NCI-H2107 treated with DMSO at 0.1 percent for 48 hours (cell line): ENCODE results near the gene UBE2N.
"Not testable (repeated sequence)": the region's sequence is repeated elsewhere in the genome, so short reads cannot be mapped to it uniquely, and the experiment has no call there.

Source experiments
- DNase-seq: peaks from one replicate; lab custom pipeline; 2025; ENCODE audit not compliant: unreplicated experiment; lab: John Stamatoyannopoulos, UW

Gene UBE2N

GRCh38 chr12:93447555-93448290 is 6.0 kb upstream of the UBE2N start:
- no peak for DNase-seq

GRCh38 chr12:93443576-93443975 is 1.8 kb upstream of the UBE2N start:
- no peak for DNase-seq

GRCh38 chr12:93442411-93443340 is 929 bp upstream of the UBE2N start:
- DNase-seq, result no peak

GRCh38 chr12:93441081-93441616 is 598 bp downstream of the UBE2N start:
- DNase-seq, result no peak

GRCh38 chr12:93440043-93440835 is 1.5 kb downstream of the UBE2N start:
- no peak for DNase-seq

- no peak for DNase-seq
These were observed 3.3 kb downstream of the UBE2N start for GRCh38 chr12:93438266-93439050.

- no peak for DNase-seq
These were observed 7.4 kb downstream of the UBE2N start for GRCh38 chr12:93434256-93434865.

GRCh38 chr12:93432031-93432430 is 9.7 kb downstream of the UBE2N start:
- not testable (repeated sequence) for DNase-seq

- no peak for DNase-seq
These were observed 11.5 kb downstream of the UBE2N start for GRCh38 chr12:93430280-93430679.

- no peak for DNase-seq
These were observed 11.9 kb downstream of the UBE2N start for GRCh38 chr12:93429852-93430251.

- no peak for DNase-seq
These were observed 12.3 kb downstream of the UBE2N start for GRCh38 chr12:93429448-93429847.

- no peak for DNase-seq
These were observed 13.8 kb downstream of the UBE2N start for GRCh38 chr12:93427779-93428564.

GRCh38 chr12:93426412-93426805 is 15.3 kb downstream of the UBE2N start:
- no peak for DNase-seq

GRCh38 chr12:93425736-93426411 is 15.9 kb downstream of the UBE2N start:
- DNase-seq, result no peak

- DNase-seq, result no peak
These were observed 19.7 kb downstream of the UBE2N start for GRCh38 chr12:93422050-93422449.

GRCh38 chr12:93419388-93420034 is 22.2 kb downstream of the UBE2N start:
- peak; percentile 53 for DNase-seq

- no peak for DNase-seq
These were observed 23.7 kb downstream of the UBE2N start for GRCh38 chr12:93417967-93418480.
